ENCODE results near the gene PFDN6.

The PFDN6 gene

GRCh38 chr6:33288921-33289783, at the start of gene PFDN6, which contains the start of gene WDR46:
Gene PFDN6, plus strand, starts transcription at chr6:33289601. Its CDS starts 256 bp downstream, at chr6:33289857.
Gene WDR46, minus strand, starts transcription at chr6:33289239. Its CDS starts 69 bp downstream, at chr6:33289170.
- TF ChIP-seq MYC (IDR thresholded peaks at IDR 0.05; ENCODE audit: low read depth, low read length) (peak; percentile 81), MAX (IDR thresholded peaks at IDR 0.05; ENCODE audit: low read depth, low read length) (peak; percentile 91), CTCF (IDR thresholded peaks at IDR 0.05; ENCODE audit: low read depth, low read length) (no peak), POLR2A (IDR thresholded peaks at IDR 0.05; ENCODE audit: extremely low read depth, insufficient read length) (peak; percentile 63)
- H3K4me3 ChIP-seq (ENCODE audit: low read depth, low read length): peak within 1 kb of the TSS; percentile 73
- DNase-seq (ENCODE audit: low read depth): peak; percentile 94

- TF ChIP-seq MAX (IDR thresholded peaks at IDR 0.05; ENCODE audit: low read depth, low read length) (no peak), POLR2A (IDR thresholded peaks at IDR 0.05; ENCODE audit: extremely low read depth, insufficient read length) (no peak), CTCF (IDR thresholded peaks at IDR 0.05; ENCODE audit: low read depth, low read length) (no peak), MYC (IDR thresholded peaks at IDR 0.05; ENCODE audit: low read depth, low read length) (no peak)
- DNase-seq (ENCODE audit: low read depth): no peak
- no peak overlapping the region for H3K4me3 ChIP-seq (ENCODE audit: low read depth, low read length)
These were observed 47.4 kb upstream of the PFDN6 start for GRCh38 chr6:33241968-33242367.

- no peak for DNase-seq (ENCODE audit: low read depth)
- H3K4me3 ChIP-seq (ENCODE audit: low read depth, low read length): no peak overlapping the region
- no peak for TF ChIP-seq MYC (IDR thresholded peaks at IDR 0.05; ENCODE audit: low read depth, low read length)
- no peak for TF ChIP-seq POLR2A (IDR thresholded peaks at IDR 0.05; ENCODE audit: extremely low read depth, insufficient read length)
- TF ChIP-seq CTCF (IDR thresholded peaks at IDR 0.05; ENCODE audit: low read depth, low read length): no peak
- no peak for TF ChIP-seq MAX (IDR thresholded peaks at IDR 0.05; ENCODE audit: low read depth, low read length)
These were observed 45.9 kb upstream of the PFDN6 start for GRCh38 chr6:33243476-33243875.

- DNase-seq (ENCODE audit: low read depth): peak; percentile 91
- TF ChIP-seq POLR2A (IDR thresholded peaks at IDR 0.05; ENCODE audit: extremely low read depth, insufficient read length): no peak
- peak; percentile 83 for TF ChIP-seq CTCF (IDR thresholded peaks at IDR 0.05; ENCODE audit: low read depth, low read length)
- H3K4me3 ChIP-seq (ENCODE audit: low read depth, low read length): peak overlapping the region; percentile 61
These were observed 41.3 kb upstream of the PFDN6 start for GRCh38 chr6:33247977-33248642.

- H3K4me3 ChIP-seq (ENCODE audit: low read depth, low read length): peak overlapping the region; percentile 61
- peak; percentile 72 for DNase-seq (ENCODE audit: low read depth)
- TF ChIP-seq MYC (IDR thresholded peaks at IDR 0.05; ENCODE audit: low read depth, low read length): no peak
- no peak for TF ChIP-seq CTCF (IDR thresholded peaks at IDR 0.05; ENCODE audit: low read depth, low read length)
- peak; percentile 49 for TF ChIP-seq MAX (IDR thresholded peaks at IDR 0.05; ENCODE audit: low read depth, low read length)
These were observed 40.8 kb upstream of the PFDN6 start for GRCh38 chr6:33248643-33248931.

All from NB4 (cell line).